Lower leg skin (tissue), 3 donors: ENCODE data around the gene ADAMTS16.

ENCODE experiments used
- POLR2A ChIP-seq, 2 donors: fragments of 450-650 bp; IDR thresholded peaks; one replicate each; pipeline ENCODE4 v1.6.1; 2016 to 2017; ENCODE audit warnings: antibody characterized with exemption in 2 of 2, mild to moderate bottlenecking in 1 of 2, moderate library complexity in 1 of 2
- TF ChIP-seq, protein P1 (sequence below), 3 donors: fragments of 450-650 bp; IDR thresholded peaks; one replicate each; pipeline ENCODE4 v1.5.1; 2016; ENCODE audit warnings: antibody characterized with exemption in 3 of 3, mild to moderate bottlenecking in 3 of 3, moderate library complexity in 2 of 3

DNA sequence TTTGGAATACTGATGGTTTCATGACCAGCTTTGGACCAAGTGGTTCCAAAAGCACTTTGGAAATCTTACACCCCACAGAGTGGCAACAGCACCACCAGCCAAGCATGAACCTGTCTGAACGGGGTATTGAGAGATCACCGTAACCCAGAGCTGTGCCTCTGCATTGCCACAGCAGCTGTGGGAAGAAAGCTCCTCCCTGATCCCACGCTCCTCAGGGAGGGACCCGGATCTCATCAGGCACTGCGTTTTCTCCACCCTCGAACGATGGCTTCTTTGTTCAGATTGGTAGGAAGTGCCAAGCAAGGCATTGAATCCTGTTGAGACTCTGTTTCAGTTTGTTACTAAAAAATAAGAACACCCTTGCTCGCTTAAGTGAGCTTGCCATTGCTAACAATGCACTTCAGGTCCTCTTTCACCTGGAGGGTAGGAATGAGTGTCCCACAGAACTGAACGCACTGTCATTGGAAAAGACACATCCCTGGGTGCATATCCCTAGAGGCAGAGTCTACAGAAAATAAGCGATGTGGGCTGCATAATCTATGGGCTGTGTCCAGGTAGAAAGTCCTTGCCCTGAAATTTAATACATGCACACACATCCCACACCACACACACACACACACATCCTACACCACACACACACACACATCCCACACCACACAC, 164.4 kb downstream of the ADAMTS16 start:
- TF ChIP-seq, protein P1, sequence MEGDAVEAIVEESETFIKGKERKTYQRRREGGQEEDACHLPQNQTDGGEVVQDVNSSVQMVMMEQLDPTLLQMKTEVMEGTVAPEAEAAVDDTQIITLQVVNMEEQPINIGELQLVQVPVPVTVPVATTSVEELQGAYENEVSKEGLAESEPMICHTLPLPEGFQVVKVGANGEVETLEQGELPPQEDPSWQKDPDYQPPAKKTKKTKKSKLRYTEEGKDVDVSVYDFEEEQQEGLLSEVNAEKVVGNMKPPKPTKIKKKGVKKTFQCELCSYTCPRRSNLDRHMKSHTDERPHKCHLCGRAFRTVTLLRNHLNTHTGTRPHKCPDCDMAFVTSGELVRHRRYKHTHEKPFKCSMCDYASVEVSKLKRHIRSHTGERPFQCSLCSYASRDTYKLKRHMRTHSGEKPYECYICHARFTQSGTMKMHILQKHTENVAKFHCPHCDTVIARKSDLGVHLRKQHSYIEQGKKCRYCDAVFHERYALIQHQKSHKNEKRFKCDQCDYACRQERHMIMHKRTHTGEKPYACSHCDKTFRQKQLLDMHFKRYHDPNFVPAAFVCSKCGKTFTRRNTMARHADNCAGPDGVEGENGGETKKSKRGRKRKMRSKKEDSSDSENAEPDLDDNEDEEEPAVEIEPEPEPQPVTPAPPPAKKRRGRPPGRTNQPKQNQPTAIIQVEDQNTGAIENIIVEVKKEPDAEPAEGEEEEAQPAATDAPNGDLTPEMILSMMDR (IDR thresholded peaks at IDR 0.05): no peak
- no peak for TF ChIP-seq POLR2A (IDR thresholded peaks at IDR 0.05)
